HFF-Myc (cell line): ENCODE measurements around the gene DNAI4.

ENCODE experiments used
- DNase-seq: peaks from one replicate; pipeline ENCODE4 v3.0.0-alpha.2; 2011; ENCODE audit warnings: low read depth; ENCODE audit errors: extremely low read depth
- H3K4me3 ChIP-seq: replicated peaks from 2 replicates; pipeline ENCODE4 v1.5.1; 2011; ENCODE audit warnings: low read depth, mild to moderate bottlenecking, control low read depth, low read length
- CTCF ChIP-seq: IDR thresholded peaks from 2 replicates; pipeline ENCODE4 v1.5.1; 2012; ENCODE audit warnings: mild to moderate bottlenecking, low read depth, low read length, control low read depth; ENCODE audit errors: missing control alignments

DNAI4 gene

DNA sequence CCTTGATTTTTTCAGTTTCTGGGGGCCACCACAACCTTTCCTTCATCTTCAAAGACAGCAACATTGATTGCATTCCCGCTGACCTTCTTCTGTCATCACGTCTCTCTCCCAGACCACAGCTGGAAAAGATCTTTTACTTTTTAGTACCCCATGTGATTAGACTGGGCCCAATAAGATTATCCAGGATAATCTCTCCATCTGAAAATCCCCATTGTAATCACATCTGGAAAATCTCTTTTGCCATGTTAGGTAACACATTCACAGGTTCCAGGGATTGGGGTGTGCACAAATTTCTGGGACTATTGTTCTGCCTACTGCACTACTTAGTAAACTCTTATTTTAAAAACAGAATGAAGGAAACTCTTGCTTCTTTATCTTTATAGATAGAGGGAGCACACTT is 76.5 kb downstream of the DNAI4 start:
- TF ChIP-seq CTCF = no peak
- no peak for DNase-seq
- H3K4me3 ChIP-seq = no peak overlapping the region

DNA sequence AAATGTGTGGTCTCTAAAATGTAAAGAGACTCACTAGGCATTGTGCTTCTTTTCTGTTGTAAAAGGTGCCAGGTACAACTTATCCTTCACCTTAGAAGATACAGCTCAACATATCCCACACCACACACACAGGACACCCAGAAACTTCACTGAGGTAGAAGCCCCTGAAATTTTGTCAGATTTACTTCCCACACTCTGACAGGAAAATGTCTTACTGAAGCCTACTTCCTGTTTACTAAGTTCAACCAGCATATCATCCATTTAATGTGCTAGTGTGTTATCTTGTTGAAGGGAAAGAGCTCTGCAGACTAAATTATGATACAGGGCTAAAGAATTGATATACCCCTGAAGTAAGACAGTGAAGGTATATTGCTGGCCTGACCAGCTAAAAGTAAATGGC is 83.7 kb downstream of the DNAI4 start:
- no peak for TF ChIP-seq CTCF
- no peak for DNase-seq
- H3K4me3 ChIP-seq = no peak overlapping the region

DNA sequence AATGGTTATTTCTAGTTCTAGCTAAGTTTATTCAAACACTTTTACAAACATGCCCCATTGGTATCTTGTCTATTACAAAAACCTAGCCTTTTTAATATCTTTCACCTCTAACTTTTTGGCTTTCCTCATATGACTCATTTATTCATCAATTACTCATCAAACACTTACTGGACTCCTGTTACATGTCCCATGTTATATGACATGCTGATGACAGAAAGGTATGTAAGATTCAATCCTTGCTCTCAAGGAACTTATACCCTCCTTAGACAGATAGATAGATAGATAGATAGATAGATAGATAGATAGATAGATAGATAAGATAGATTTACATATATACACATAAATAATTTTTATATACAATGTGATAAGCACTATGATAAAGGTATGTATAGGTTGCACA is 89.7 kb downstream of the DNAI4 start:
- no peak for DNase-seq
- TF ChIP-seq CTCF = no peak
- no peak overlapping the region for H3K4me3 ChIP-seq

- TF ChIP-seq CTCF = no peak
- no peak overlapping the region for H3K4me3 ChIP-seq
- no peak for DNase-seq
These were observed 91.5 kb downstream of the DNAI4 start for GRCh38 chr1:66833112-66833511.

DNA sequence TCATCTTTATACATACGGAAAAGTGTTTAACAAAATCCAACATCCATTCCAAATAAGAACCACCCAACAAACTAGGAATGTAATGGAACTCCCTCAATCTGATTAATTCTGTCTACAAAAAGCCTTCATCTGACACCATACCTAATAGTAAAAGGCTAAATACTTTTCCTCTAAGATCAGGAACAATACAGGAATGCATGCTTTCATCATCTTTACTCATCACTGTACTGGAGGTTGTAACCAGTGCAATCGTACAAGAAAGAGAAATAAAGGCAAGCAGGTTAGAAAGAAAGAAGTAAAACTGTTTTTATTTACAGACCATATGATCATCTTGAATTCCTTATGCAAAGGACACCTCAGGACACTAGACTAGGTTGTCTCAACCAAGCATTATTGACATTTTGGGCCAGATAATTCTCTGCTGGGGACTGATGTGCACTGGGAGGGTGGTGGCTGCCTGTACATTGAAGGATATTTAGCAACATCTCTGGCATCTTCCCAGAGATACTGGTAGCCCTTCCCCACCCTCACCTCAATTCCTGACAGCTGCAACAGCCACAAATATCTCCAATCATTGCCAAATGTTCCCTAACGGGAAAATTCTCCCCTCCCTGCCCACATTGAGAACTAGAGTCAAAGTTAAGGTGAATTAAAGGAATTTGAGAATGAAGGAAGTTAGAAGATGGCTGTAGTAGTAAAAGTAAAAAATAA is 93.0 kb downstream of the DNAI4 start:
- no peak for TF ChIP-seq CTCF
- H3K4me3 ChIP-seq = no peak overlapping the region
- no peak for DNase-seq

DNA sequence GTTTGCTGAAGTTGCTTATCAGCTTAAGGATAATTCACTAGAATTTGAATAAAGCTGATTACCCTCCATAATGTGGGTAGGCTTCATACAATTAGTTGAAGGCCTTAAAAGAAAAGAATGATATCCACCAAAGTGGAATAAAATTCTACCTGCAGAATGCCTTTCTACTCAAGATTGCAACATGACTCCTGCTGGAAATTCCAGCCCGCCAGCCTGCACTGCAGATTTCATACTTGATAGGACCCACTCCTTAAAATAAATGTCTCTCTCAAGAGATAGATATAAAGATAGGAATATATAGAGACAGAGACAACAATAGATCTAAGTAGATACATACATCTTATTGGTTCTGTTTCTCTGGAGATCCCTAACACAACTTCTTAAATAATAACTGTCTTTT is 99.9 kb downstream of the DNAI4 start:
- no peak for DNase-seq
- no peak for TF ChIP-seq CTCF
- H3K4me3 ChIP-seq = no peak overlapping the region
